ENCODE measurements around the gene SIPA1L2.

Gene SIPA1L2

DNA sequence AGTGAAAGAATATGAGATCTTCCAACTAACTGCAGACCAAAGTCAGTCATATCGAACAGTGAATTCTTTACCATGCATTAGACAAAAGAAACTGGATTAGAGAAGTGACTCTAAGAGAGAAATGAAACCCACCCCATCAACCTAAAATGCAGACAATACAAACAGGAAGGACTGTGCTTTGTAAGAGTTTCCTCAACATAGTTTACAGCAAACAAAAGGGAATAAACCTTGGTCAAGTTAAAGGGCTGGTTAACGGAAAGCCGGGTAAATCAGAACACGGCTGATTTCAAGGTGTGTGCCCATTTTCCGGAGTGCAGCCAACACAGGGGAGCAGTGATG, 39.2 kb downstream of the SIPA1L2 start:
- Histone ChIP-seq H3K36me3 (ENCODE audit: control insufficient read depth, insufficient read depth, low read length) (no peaks in the 10 kb centered on the region), H3K4me3 (replicated peaks; ENCODE audit: low read depth, low read length) (no peak overlapping the region), H3K27me3 (replicated peaks; ENCODE audit: control insufficient read depth, insufficient read depth, low read length) (no peaks in the 10 kb centered on the region)
- TF ChIP-seq CTCF (IDR thresholded peaks at IDR 0.05; ENCODE audit: insufficient read depth, low read length, poor library complexity, severe bottlenecking) = no peak
- DNase-seq (ENCODE audit: extremely low read depth, insufficient read length) = no peak

GRCh38 chr1:232589812-232590743, 39.9 kb downstream of the SIPA1L2 start:
- DNase-seq (ENCODE audit: extremely low read depth, insufficient read length) = no peak
- TF ChIP-seq CTCF (IDR thresholded peaks at IDR 0.05; ENCODE audit: insufficient read depth, low read length, poor library complexity, severe bottlenecking) = no peak
- Histone ChIP-seq H3K4me3 (replicated peaks; ENCODE audit: low read depth, low read length) (no peak overlapping the region), H3K27me3 (replicated peaks; ENCODE audit: control insufficient read depth, insufficient read depth, low read length) (no peaks in the 10 kb centered on the region), H3K36me3 (ENCODE audit: control insufficient read depth, insufficient read depth, low read length) (no peaks in the 10 kb centered on the region)

GRCh38 chr1:232589111-232589811, 40.7 kb downstream of the SIPA1L2 start:
- no peak for DNase-seq (ENCODE audit: extremely low read depth, insufficient read length)
- Histone ChIP-seq H3K27me3 (replicated peaks; ENCODE audit: control insufficient read depth, insufficient read depth, low read length) (no peaks in the 10 kb centered on the region), H3K36me3 (ENCODE audit: control insufficient read depth, insufficient read depth, low read length) (no peaks in the 10 kb centered on the region), H3K4me3 (replicated peaks; ENCODE audit: low read depth, low read length) (no peak overlapping the region)
- no peak for TF ChIP-seq CTCF (IDR thresholded peaks at IDR 0.05; ENCODE audit: insufficient read depth, low read length, poor library complexity, severe bottlenecking)

DNA sequence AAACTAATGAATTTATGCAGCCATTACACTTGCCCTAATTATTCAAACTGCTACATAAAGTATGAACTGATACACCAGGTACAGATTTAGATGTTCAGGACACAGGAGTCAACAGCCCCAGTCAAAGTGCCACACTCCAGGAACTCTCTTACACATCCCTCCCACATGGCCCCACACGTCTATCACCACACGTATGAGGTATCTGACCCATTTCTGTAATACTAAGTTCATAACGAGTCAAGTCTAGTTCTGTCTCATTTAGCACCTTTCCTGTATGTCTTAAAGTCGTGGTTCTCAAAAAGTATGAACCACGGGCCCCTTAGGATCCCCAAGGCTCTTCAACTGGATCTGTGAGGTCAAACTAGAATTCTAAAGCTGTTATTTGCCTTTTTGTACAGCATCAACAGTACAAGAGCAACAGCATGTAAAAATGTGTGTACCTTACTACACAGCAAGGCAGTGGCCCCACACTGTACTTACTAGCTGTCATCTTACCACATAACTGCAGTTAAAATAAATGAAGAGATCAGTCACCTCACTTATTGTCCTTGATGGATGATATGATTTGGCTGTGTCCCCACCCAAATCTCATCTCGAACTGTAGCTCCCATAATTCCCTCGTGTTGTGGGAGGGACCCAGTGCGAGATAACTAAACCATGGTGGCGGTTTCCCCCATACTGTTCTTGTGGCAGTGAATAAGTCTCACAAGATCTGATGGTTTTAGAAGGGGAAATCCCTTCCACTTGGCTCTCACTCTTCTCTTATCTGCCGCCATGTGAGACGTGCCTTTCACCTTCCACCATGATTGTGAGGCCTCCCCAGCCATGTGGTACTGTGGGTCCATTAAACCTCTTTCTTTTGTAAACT, 42.6 kb downstream of the SIPA1L2 start:
- Histone ChIP-seq H3K4me3 (replicated peaks; ENCODE audit: low read depth, low read length) (no peak overlapping the region), H3K36me3 (ENCODE audit: control insufficient read depth, insufficient read depth, low read length) (no peaks in the 10 kb centered on the region), H3K27me3 (replicated peaks; ENCODE audit: control insufficient read depth, insufficient read depth, low read length) (no peaks in the 10 kb centered on the region)
- no peak for DNase-seq (ENCODE audit: extremely low read depth, insufficient read length)
- no peak for TF ChIP-seq CTCF (IDR thresholded peaks at IDR 0.05; ENCODE audit: insufficient read depth, low read length, poor library complexity, severe bottlenecking)

DNA sequence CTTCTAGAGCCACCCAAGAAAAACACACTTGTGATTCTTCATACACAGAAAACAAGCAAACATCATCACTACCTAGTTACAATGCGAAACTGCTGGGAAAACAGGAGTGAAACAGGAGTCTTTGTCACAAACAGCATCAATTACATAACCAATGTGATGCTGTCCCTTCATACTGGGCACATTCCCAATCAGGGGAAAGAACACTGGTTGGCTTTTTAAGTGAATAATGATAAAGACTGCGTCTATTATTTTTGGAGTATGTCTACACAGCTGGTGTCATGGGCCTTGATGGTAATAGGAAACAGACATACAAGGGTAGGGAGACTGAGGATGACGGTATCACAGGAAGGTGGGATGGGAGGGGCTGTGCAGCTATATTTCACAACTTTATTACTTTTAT, 43.3 kb downstream of the SIPA1L2 start:
- no peak for TF ChIP-seq CTCF (IDR thresholded peaks at IDR 0.05; ENCODE audit: insufficient read depth, low read length, poor library complexity, severe bottlenecking)
- H3K27me3 ChIP-seq (replicated peaks; ENCODE audit: control insufficient read depth, insufficient read depth, low read length) = no peaks in the 10 kb centered on the region
- no peaks in the 10 kb centered on the region for H3K36me3 ChIP-seq (ENCODE audit: control insufficient read depth, insufficient read depth, low read length)
- H3K4me3 ChIP-seq (replicated peaks; ENCODE audit: low read depth, low read length) = no peak overlapping the region
- DNase-seq (ENCODE audit: extremely low read depth, insufficient read length) = no peak

Data from GM06990 (cell line).